Neuronal stem cell (in vitro differentiated cells): ENCODE results near the gene FRMD4B.
"Not testable (repeated sequence)": the region's sequence is repeated elsewhere in the genome, so short reads cannot be mapped to it uniquely, and the experiment has no call there.

Source experiments
- DNase-seq: peaks from one replicate; pipeline ENCODE4 v3.0.0-alpha.2; 2013; ENCODE audit warnings: low spot score
- H2AFZ ChIP-seq: one replicate; pipeline ENCODE4 v1.6.1; 2013; ENCODE audit warnings: mild to moderate bottlenecking, low read length, inconsistent platforms
- H2AK5ac ChIP-seq: 2 replicates; pipeline ENCODE4 v1.6.1; 2013; ENCODE audit warnings: low read depth, mild to moderate bottlenecking, inconsistent platforms, low read length, moderate library complexity, mixed read lengths
- H2BK120ac ChIP-seq: 2 replicates; pipeline ENCODE4 v1.6.1; 2013; ENCODE audit warnings: low read depth, mild to moderate bottlenecking, inconsistent platforms, low read length, moderate library complexity, mixed read lengths
- H2BK12ac ChIP-seq: one replicate; pipeline ENCODE4 v1.6.1; 2013; ENCODE audit warnings: low read length, inconsistent platforms
- H2BK15ac ChIP-seq: 2 replicates; pipeline ENCODE4 v1.6.1; 2013; ENCODE audit warnings: mild to moderate bottlenecking, low read length, inconsistent platforms, mixed read lengths
- H2BK5ac ChIP-seq: one replicate; pipeline ENCODE4 v1.6.1; 2013; ENCODE audit warnings: inconsistent platforms, mild to moderate bottlenecking, low read length, moderate library complexity
- H3K14ac ChIP-seq: one replicate; pipeline ENCODE4 v1.6.1; 2013; ENCODE audit warnings: low read length, inconsistent platforms
- H3K18ac ChIP-seq: 2 replicates; pipeline ENCODE4 v1.6.1; 2013; ENCODE audit warnings: low read length, inconsistent platforms
- H3K23ac ChIP-seq: 2 replicates; pipeline ENCODE4 v1.6.1; 2013; ENCODE audit warnings: low read depth, mild to moderate bottlenecking, mixed read lengths, low read length, inconsistent platforms; ENCODE audit not compliant: poor library complexity
- H3K27ac ChIP-seq: replicated peaks from 3 replicates; pipeline ENCODE4 v1.5.1; 2013; ENCODE audit warnings: low read length, inconsistent platforms
- H3K27me3 ChIP-seq, 3 experiments: 2 replicates each; pipeline ENCODE4 v1.6.1; 2013; ENCODE audit warnings: low read length in 3 of 3, mild to moderate bottlenecking in 2 of 3, inconsistent platforms in 1 of 3, low read depth in 1 of 3, mixed read lengths in 1 of 3, moderate library complexity in 1 of 3; ENCODE audit not compliant: control insufficient read depth in 3 of 3, insufficient read depth in 3 of 3
- H3K36me3 ChIP-seq, 2 donors: replicated peaks in 1 of 2; 2 replicates each; pipeline ENCODE4 v1.6.1; 2013; ENCODE audit warnings: low read length in 2 of 2; ENCODE audit not compliant: control insufficient read depth in 2 of 2, insufficient read depth in 2 of 2
- H3K4ac ChIP-seq: 2 replicates; pipeline ENCODE4 v1.6.1; 2013; ENCODE audit warnings: inconsistent platforms, mild to moderate bottlenecking, low read length, moderate library complexity
- H3K4me1 ChIP-seq, 2 donors: 1 replicate in 1 of 2; 2 replicates in 1 of 2; pipeline ENCODE4 v1.6.1; 2013; ENCODE audit warnings: low read length in 2 of 2, low read depth in 1 of 2; ENCODE audit not compliant: control insufficient read depth in 2 of 2, insufficient read depth in 1 of 2
- H3K4me2 ChIP-seq: one replicate; pipeline ENCODE4 v1.6.1; 2013; ENCODE audit warnings: mild to moderate bottlenecking, low read length, inconsistent platforms; ENCODE audit not compliant: insufficient read depth, poor library complexity, severe bottlenecking
- H3K4me3 ChIP-seq, 2 donors: 2 replicates each; pipeline ENCODE4 v1.5.1; 2013; ENCODE audit warnings: low read length in 2 of 2, mild to moderate bottlenecking in 2 of 2, inconsistent platforms in 1 of 2, moderate library complexity in 1 of 2
- H3K79me1 ChIP-seq: one replicate; pipeline ENCODE4 v1.6.1; 2013; ENCODE audit warnings: low read depth, mild to moderate bottlenecking, inconsistent platforms, low read length, moderate library complexity
- H3K9ac ChIP-seq: one replicate; pipeline ENCODE4 v1.6.1; 2013; ENCODE audit warnings: mild to moderate bottlenecking, low read depth, low read length, inconsistent platforms; ENCODE audit not compliant: poor library complexity
- H3K9me3 ChIP-seq, 2 donors: replicated peaks in 1 of 2; 2 replicates each; pipeline versions ENCODE3 to v1.6.1; 2013; ENCODE audit warnings: low read length in 2 of 2, mild to moderate bottlenecking in 2 of 2, inconsistent platforms in 1 of 2, low read depth in 1 of 2, mixed read lengths in 1 of 2, moderate library complexity in 1 of 2; ENCODE audit not compliant: control insufficient read depth in 2 of 2, insufficient read depth in 1 of 2
- H4K8ac ChIP-seq: one replicate; pipeline ENCODE4 v1.6.1; 2013; ENCODE audit warnings: low read depth, mild to moderate bottlenecking, inconsistent platforms, low read length, moderate library complexity
- H4K91ac ChIP-seq: one replicate; pipeline ENCODE4 v1.6.1; 2013; ENCODE audit warnings: low read length, low read depth, mild to moderate bottlenecking, inconsistent platforms; ENCODE audit not compliant: poor library complexity
- WGBS, 2 donors: extraction: QIAGEN DNeasy Blood & Tissue Kit; methylation state at CpG; one replicate each; pipeline ENCODE4 v1.1.7; 2013; ENCODE audit warnings: missing lambda C conversion rate in 2 of 2, mixed read lengths in 1 of 2; ENCODE audit not compliant: insufficient read length in 2 of 2, insufficient replicate concordance in 1 of 2; ENCODE audit errors: extremely low coverage in 2 of 2; 5-methylcytosine and 5-hydroxymethylcytosine counted together

The FRMD4B gene

DNA sequence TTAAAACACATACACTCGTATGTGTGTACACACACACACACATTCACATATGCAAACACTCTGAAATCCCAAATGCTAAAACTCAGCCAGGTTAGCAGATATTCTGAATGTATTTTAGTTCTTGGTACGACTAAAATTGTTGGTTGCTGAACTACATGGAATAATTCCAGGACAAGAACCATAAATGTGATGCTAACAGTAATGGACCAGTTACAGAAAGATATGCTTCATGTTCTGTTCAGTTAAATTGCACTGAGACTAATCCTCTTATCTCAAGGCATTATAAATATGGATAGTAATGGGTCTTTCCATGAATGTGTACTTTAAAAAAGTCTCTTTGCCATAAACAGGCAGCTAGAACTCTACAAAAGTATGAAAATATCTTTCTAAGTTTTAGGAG lies 113.3 kb downstream of the FRMD4B start:
- no peaks in the 10 kb centered on the region for H3K36me3 ChIP-seq
- no peak overlapping the region for H2BK5ac ChIP-seq
- no peak overlapping the region for H2AK5ac ChIP-seq
- no peak overlapping the region for H2BK120ac ChIP-seq
- H3K14ac ChIP-seq = no peak overlapping the region
- no peaks in the 10 kb centered on the region for H3K79me1 ChIP-seq
- H2BK12ac ChIP-seq = no peak overlapping the region
- H3K18ac ChIP-seq = no peak overlapping the region
- H3K4me3 ChIP-seq = no peak overlapping the region
- WGBS, 2 donors = no CpG with 5 or more reads among the region's 2 CpGs
- no peak overlapping the region for H4K8ac ChIP-seq
- DNase-seq = no peak
- no peaks in the 10 kb centered on the region for H3K27me3 ChIP-seq
- H3K9me3 ChIP-seq = no peaks in the 10 kb centered on the region
- no peak overlapping the region for H3K27ac ChIP-seq
- no peak overlapping the region for H3K9ac ChIP-seq
- H3K4ac ChIP-seq = no peak overlapping the region
- H4K91ac ChIP-seq = no peak overlapping the region
- H2AFZ ChIP-seq = no peak overlapping the region
- no peak overlapping the region for H2BK15ac ChIP-seq
- H3K4me1 ChIP-seq = peaks cover 1 to 3% of the 10 kb centered on the region in 2 donors
- no peak overlapping the region for H3K23ac ChIP-seq
- no peak overlapping the region for H3K4me2 ChIP-seq

DNA sequence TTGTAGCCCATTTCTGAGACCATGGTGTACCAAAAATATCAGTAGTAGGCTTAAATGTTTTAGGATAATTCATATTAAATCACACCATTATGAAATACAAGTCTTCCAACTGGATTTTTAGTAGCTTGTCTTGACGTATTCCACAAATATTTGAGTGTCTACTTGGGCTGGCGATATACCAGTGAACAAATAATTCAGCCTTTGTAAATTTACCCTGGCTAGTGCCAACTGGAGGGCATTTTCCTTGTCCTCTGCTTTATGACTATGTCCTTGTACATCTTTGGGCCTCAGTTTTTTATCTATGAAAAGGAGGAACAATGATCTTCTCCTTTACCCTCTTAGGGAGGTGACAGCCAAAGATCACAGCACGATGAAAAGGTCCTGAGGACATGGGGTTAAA lies 114.8 kb downstream of the FRMD4B start:
- H3K4me3 ChIP-seq = no peak overlapping the region
- no peak overlapping the region for H2AFZ ChIP-seq
- no peak overlapping the region for H3K9ac ChIP-seq
- no peaks in the 10 kb centered on the region for H3K79me1 ChIP-seq
- H2AK5ac ChIP-seq = no peak overlapping the region
- no peaks in the 10 kb centered on the region for H3K27me3 ChIP-seq
- no peak overlapping the region for H2BK5ac ChIP-seq
- no peaks in the 10 kb centered on the region for H3K9me3 ChIP-seq
- H3K14ac ChIP-seq = no peak overlapping the region
- WGBS, 2 donors = no CpG with 5 or more reads among the region's 3 CpGs
- H2BK120ac ChIP-seq = no peak overlapping the region
- no peak overlapping the region for H2BK12ac ChIP-seq
- DNase-seq = no peak
- H3K23ac ChIP-seq = no peak overlapping the region
- H3K36me3 ChIP-seq = no peaks in the 10 kb centered on the region
- H3K4ac ChIP-seq = no peak overlapping the region
- no peak overlapping the region for H4K8ac ChIP-seq
- no peak overlapping the region for H3K4me2 ChIP-seq
- H3K27ac ChIP-seq = no peak overlapping the region
- no peak overlapping the region for H4K91ac ChIP-seq
- peaks cover 1 to 3% of the 10 kb centered on the region in 2 donors for H3K4me1 ChIP-seq
- H3K18ac ChIP-seq = no peak overlapping the region
- H2BK15ac ChIP-seq = no peak overlapping the region

GRCh38 chr3:69266585-69266984 lies 119.3 kb downstream of the FRMD4B start:
- H3K4me3 ChIP-seq = no peak overlapping the region
- H2AK5ac ChIP-seq = no peak overlapping the region
- no CpG with 5 or more reads among the region's 2 CpGs for WGBS, 2 donors
- no peak overlapping the region for H2BK15ac ChIP-seq
- H3K36me3 ChIP-seq = no peaks in the 10 kb centered on the region
- H3K9ac ChIP-seq = no peak overlapping the region
- H3K23ac ChIP-seq = no peak overlapping the region
- no peak overlapping the region for H2BK12ac ChIP-seq
- H3K9me3 ChIP-seq = no peaks in the 10 kb centered on the region
- no peak overlapping the region for H3K27ac ChIP-seq
- H2AFZ ChIP-seq = no peak overlapping the region
- no peak overlapping the region for H3K18ac ChIP-seq
- H3K4ac ChIP-seq = no peak overlapping the region
- no peak overlapping the region for H4K8ac ChIP-seq
- no peak overlapping the region for H3K14ac ChIP-seq
- no peak overlapping the region for H3K4me2 ChIP-seq
- H3K79me1 ChIP-seq = no peaks in the 10 kb centered on the region
- DNase-seq = no peak
- H4K91ac ChIP-seq = no peak overlapping the region
- H3K27me3 ChIP-seq = no peaks in the 10 kb centered on the region
- no peaks in the 10 kb centered on the region for H3K4me1 ChIP-seq
- no peak overlapping the region for H2BK5ac ChIP-seq
- no peak overlapping the region for H2BK120ac ChIP-seq

DNA sequence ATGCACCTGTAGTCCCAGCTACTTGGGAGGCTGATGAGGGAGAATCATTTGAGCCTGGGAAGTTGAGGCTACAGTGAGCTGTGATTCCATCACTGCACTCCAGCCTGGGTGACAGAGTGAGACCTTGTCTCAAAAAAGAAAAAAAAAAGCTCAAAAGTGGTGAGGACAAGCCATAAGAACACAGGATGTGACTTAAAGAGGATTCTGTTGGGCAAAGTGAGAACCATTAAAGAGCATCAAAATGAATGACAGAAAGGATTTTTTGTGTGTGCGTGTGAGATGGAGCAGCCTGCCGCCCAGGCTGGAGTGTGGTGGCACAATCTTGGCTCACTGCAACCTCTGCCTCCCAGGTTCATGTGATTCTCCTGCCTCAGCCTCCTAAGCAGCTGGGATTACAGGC lies 119.8 kb downstream of the FRMD4B start:
- not testable (repeated sequence) for H2BK15ac ChIP-seq, H3K36me3 ChIP-seq, H2AK5ac ChIP-seq, H3K79me1 ChIP-seq, H3K9ac ChIP-seq, H3K23ac ChIP-seq, H3K4me1 ChIP-seq, H3K4me3 ChIP-seq, H4K8ac ChIP-seq, H3K9me3 ChIP-seq, H4K91ac ChIP-seq, DNase-seq, H2BK5ac ChIP-seq, H2BK120ac ChIP-seq, H3K27me3 ChIP-seq, H3K14ac ChIP-seq, H3K27ac ChIP-seq, H3K18ac ChIP-seq, H2AFZ ChIP-seq, H3K4ac ChIP-seq, H2BK12ac ChIP-seq, H3K4me2 ChIP-seq
- WGBS, 2 donors = no CpG with 5 or more reads among the region's 2 CpGs
